Esophagus squamous epithelium (tissue), 5 donors: Measurements from ENCODE around the gene SIN3B. TPM values are rescaled to one million over a fixed set of nuclear protein-coding genes. Genes with fewer than 3 reads are reported as not detected.

Experiments used
- DNase-seq: peaks from one replicate; lab custom pipeline; 2025; lab: John Stamatoyannopoulos, UW
- H3K27ac ChIP-seq, 4 donors: fragments of 200-600 bp; sonication (generic); one replicate each; pipeline ENCODE4 v1.5.1; 2016 to 2019; ENCODE audit warnings: mild to moderate bottlenecking in 1 of 4
- H3K27me3 ChIP-seq, 4 donors: fragments of 200-600 bp; sonication (generic); 1 replicate in 3 of 4; 2 replicates in 1 of 4; pipeline versions ENCODE4 v1.5.1 to v1.6.0; 2017 to 2021; ENCODE audit warnings: antibody characterized with exemption in 1 of 4
- H3K36me3 ChIP-seq, 3 donors: fragments of 200-600 bp; sonication (generic); one replicate each; pipeline ENCODE4 v1.5.1; 2016 to 2019
- H3K4me1 ChIP-seq, 3 donors: fragments of 200-600 bp; sonication (generic); one replicate each; pipeline ENCODE4 v1.5.1; 2017 to 2019
- H3K4me3 ChIP-seq, 4 donors: fragments of 200-600 bp; sonication (generic); 1 replicate in 3 of 4; 2 replicates in 1 of 4; pipeline ENCODE4 v1.5.1; 2016 to 2019; ENCODE audit warnings: mild to moderate bottlenecking in 2 of 4, moderate library complexity in 1 of 4
- H3K9me3 ChIP-seq, 3 donors: fragments of 200-600 bp; sonication (generic); one replicate each; pipeline ENCODE4 v1.5.1; 2016 to 2019
- POLR2A ChIP-seq, 4 donors: fragments of 450-650 bp; IDR thresholded peaks; one replicate each; pipeline ENCODE4 v1.6.1; 2017; ENCODE audit warnings: antibody characterized with exemption in 4 of 4, mild to moderate bottlenecking in 4 of 4, moderate library complexity in 3 of 4
- WGBS, 2 donors: methylation state at CpG; one replicate each; pipeline ENCODE4 v1.1.5; 2018; 5-methylcytosine and 5-hydroxymethylcytosine counted together
- intact Hi-C: fragments of 100-400 bp; cut with DNase I; formaldehyde crosslinking; loops from one replicate; pipeline ENCODE4 v1.15.0; 2022
- total RNA-seq, 4 donors: library from RNA; depleted of rRNA; stranded (reverse); fragments of >200 nt; gene quantifications; one replicate each; pipeline ENCODE4 v1.1.0, GENCODE V29; 2016
- TF ChIP-seq, protein P1 (sequence below), 6 experiments: fragments of 450-650 bp in 4 of 6; fragments of 200-600 bp in 2 of 6; sonication (generic) in 2 of 6; IDR thresholded peaks; one replicate each; pipeline ENCODE4 v1.5.1; 2016 to 2019; ENCODE audit warnings: antibody characterized with exemption in 6 of 6, mild to moderate bottlenecking in 4 of 6, moderate library complexity in 4 of 6
- donor health status: DM: yes; HTN: yes; CAD: no.

The SIN3B gene
- total RNA-seq, 4 donors from 2014 or later: 11.2 to 34.7 (median 28.5) TPM

DNA sequence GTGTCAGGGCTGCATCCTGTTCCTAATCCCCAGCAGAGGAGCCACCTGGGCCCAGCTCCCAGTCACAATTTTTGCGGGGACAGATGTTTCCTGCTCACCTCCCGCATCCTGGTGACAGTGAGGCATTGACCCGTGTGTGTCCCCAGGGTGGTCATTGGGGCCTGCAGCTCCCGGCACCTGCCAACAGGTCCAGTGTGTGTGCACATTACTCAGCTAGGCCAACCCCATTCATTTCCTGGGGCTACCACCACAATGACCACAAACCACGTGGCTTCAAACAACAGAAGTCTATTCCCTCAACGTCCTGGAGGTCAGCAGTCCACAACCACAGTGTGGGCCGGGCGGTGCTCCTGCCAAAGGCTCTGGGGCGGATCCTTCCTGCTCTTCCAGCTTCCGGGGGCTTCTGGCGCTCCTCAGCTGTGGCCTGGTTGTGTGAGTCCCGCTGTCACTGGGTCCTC is 47.7 kb downstream of the SIN3B start:
- no peak overlapping the region for H3K4me3 ChIP-seq
- H3K27me3 ChIP-seq: no peaks in the 10 kb centered on the region
- peak overlapping the region in 1 of 4 donors; percentile 28 for H3K27ac ChIP-seq
- WGBS, 2 donors: 66 to 79% methylated on average over 2 to 3 of the region's 12 CpGs
- H3K36me3 ChIP-seq: peaks cover 34 to 71% (median 43%) of the 10 kb centered on the region in 3 donors
- TF ChIP-seq POLR2A (IDR thresholded peaks at IDR 0.05): no peak
- TF ChIP-seq, protein P1, sequence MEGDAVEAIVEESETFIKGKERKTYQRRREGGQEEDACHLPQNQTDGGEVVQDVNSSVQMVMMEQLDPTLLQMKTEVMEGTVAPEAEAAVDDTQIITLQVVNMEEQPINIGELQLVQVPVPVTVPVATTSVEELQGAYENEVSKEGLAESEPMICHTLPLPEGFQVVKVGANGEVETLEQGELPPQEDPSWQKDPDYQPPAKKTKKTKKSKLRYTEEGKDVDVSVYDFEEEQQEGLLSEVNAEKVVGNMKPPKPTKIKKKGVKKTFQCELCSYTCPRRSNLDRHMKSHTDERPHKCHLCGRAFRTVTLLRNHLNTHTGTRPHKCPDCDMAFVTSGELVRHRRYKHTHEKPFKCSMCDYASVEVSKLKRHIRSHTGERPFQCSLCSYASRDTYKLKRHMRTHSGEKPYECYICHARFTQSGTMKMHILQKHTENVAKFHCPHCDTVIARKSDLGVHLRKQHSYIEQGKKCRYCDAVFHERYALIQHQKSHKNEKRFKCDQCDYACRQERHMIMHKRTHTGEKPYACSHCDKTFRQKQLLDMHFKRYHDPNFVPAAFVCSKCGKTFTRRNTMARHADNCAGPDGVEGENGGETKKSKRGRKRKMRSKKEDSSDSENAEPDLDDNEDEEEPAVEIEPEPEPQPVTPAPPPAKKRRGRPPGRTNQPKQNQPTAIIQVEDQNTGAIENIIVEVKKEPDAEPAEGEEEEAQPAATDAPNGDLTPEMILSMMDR (IDR thresholded peaks at IDR 0.05): no peak
- intact Hi-C loops: no loop called here
- DNase-seq: no peak
- peaks cover 0 to 13% (median 12%) of the 10 kb centered on the region in 3 donors for H3K9me3 ChIP-seq
- H3K4me1 ChIP-seq: peaks cover 0 to 12% (median 0%) of the 10 kb centered on the region in 3 donors

- Histone ChIP-seq H3K27me3 (no peaks in the 10 kb centered on the region), H3K4me3 (no peak overlapping the region), H3K27ac (peak overlapping the region in 1 of 4 donors; percentile 21), H3K36me3 (peaks cover 33 to 64% (median 43%) of the 10 kb centered on the region in 3 donors), H3K4me1 (peaks cover 0 to 12% (median 0%) of the 10 kb centered on the region in 3 donors), H3K9me3 (peaks cover 0 to 19% (median 19%) of the 10 kb centered on the region in 3 donors)
- DNase-seq: no peak
- TF ChIP-seq, protein P1 (IDR thresholded peaks at IDR 0.05): no peak
- intact Hi-C loops: no loop called here
- 86 to 96% methylated on average over 4 to 6 of the region's 11 CpGs for WGBS, 2 donors
Measured at GRCh38 chr19:16877581-16877980, 48.4 kb downstream of the SIN3B start.

DNA sequence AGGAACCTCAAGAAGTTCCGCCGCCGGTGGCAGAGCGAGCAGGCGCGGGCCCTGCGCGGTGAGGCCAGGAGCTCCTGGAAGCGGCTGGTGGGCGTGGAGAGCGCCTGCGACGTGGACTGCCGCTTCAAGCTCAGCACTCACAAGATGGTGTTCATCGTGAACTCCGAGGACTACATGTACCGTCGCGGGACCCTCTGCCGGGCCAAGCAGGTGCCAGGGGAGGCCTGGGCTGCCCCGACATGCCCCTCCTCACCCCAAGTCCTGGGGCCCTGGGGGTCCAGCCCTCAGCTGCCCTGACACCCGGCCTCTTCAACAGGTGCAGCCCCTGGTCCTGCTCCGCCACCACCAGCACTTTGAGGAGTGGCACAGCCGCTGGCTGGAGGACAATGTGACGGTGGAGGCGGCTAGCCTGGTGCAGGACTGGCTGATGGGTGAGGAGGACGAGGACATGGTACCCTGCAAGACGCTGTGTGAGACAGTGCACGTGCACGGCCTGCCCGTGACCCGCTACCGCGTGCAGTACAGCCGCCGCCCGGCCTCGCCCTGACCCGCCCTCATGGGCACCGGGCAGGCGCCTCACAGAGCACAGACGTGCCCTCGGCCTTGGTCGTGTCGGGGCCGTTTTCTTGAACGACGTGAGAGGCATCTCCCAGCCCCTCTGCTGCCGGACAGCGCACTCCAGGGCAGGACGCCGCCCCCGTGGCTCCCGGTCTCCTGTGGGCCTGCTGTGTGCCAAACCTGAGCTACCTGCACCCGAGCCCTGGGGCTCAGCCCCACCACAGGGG is 49.2 kb downstream of the SIN3B start:
- no peaks in the 10 kb centered on the region for H3K27me3 ChIP-seq
- H3K27ac ChIP-seq: no peak overlapping the region
- peaks cover 0 to 6% (median 0%) of the 10 kb centered on the region in 3 donors for H3K4me1 ChIP-seq
- no peak overlapping the region for H3K4me3 ChIP-seq
- WGBS, 2 donors: 95% methylated on average over 26 to 29 of the region's 55 CpGs
- intact Hi-C loops: no loop called here
- H3K9me3 ChIP-seq: peaks cover 0 to 25% (median 23%) of the 10 kb centered on the region in 3 donors
- DNase-seq: no peak
- peaks cover 33 to 56% (median 43%) of the 10 kb centered on the region in 3 donors for H3K36me3 ChIP-seq
- TF ChIP-seq, protein P1 (IDR thresholded peaks at IDR 0.05): no peak
- TF ChIP-seq POLR2A (IDR thresholded peaks at IDR 0.05): no peak

DNA sequence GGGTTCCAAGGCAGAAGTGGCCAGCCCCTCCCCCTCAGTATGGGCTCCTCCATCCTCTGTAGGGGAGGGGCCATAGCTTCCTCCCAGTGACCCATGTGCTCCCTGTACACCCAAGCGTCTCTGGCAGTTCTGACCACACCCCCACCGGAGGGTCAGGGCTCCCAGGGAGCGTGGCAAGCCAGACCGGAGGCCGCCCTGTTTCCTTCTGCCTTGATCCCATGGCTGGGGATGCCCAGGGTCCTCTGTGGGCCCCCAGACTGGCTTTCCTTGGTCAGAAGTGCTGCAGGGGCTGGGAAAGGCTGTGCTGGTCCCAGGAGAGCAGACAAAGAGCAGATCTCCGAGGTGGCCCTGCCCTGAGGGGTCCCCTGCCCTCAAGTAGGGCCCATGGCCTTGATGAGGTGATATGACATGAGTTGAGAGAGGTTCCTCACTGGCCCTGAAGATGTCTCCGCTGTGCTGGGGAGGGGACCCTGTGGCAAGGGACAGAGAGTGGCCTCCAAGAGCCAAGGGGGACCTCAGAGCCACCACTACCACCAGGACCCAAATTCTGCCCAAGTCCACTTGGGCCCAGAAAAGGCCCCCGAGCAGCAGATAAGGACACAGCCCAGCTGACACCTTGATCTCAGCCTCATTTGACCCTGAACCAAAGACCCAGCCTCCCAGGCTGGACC is 51.8 kb downstream of the SIN3B start:
- peaks cover 0 to 25% (median 23%) of the 10 kb centered on the region in 3 donors for H3K9me3 ChIP-seq
- no peaks in the 10 kb centered on the region for H3K4me1 ChIP-seq
- peaks cover 33 to 46% (median 40%) of the 10 kb centered on the region in 3 donors for H3K36me3 ChIP-seq
- intact Hi-C loops: no loop called here
- WGBS, 2 donors: 60 to 92% methylated on average over 1 to 2 of the region's 8 CpGs
- TF ChIP-seq, protein P1 (IDR thresholded peaks at IDR 0.05): no peak
- no peak for TF ChIP-seq POLR2A (IDR thresholded peaks at IDR 0.05)
- peaks cover 0 to 14% (median 0%) of the 10 kb centered on the region in 4 donors for H3K27me3 ChIP-seq
- DNase-seq: no peak
- H3K4me3 ChIP-seq: no peak overlapping the region
- H3K27ac ChIP-seq: no peak overlapping the region
